ENCODE measurements around the gene CMIP. TPM values are rescaled to one million over a fixed set of nuclear protein-coding genes. Genes with fewer than 3 reads are reported as not detected.

The CMIP gene
- total RNA-seq, 1 experiment from 2014 or later = 16.0 TPM

GRCh38 chr16:81593481-81593880, 148.9 kb downstream of the CMIP start:
- no peak for DNase-seq (ENCODE audit: low read depth)
- in situ Hi-C loops (cut with HindIII; ENCODE audit: low pct_unique_long_range_greater_than_20kb, low sequenced_read_pairs) = no loop called here

- in situ Hi-C loops (cut with HindIII; ENCODE audit: low pct_unique_long_range_greater_than_20kb, low sequenced_read_pairs) = no loop called here
- no peak for DNase-seq (ENCODE audit: low read depth)
These were observed 151.2 kb downstream of the CMIP start for GRCh38 chr16:81595629-81596292.

GRCh38 chr16:81597079-81597658, 152.6 kb downstream of the CMIP start:
- in situ Hi-C loops (cut with HindIII; ENCODE audit: low pct_unique_long_range_greater_than_20kb, low sequenced_read_pairs) = no loop called here
- DNase-seq (ENCODE audit: low read depth) = no peak

- in situ Hi-C loops (cut with HindIII; ENCODE audit: low pct_unique_long_range_greater_than_20kb, low sequenced_read_pairs) = no loop called here
These were observed 153.5 kb downstream of the CMIP start for GRCh38 chr16:81598083-81598482.

GRCh38 chr16:81599034-81599744, 154.6 kb downstream of the CMIP start:
- in situ Hi-C loops (cut with HindIII; ENCODE audit: low pct_unique_long_range_greater_than_20kb, low sequenced_read_pairs) = no loop called here
- no peak for DNase-seq (ENCODE audit: low read depth)

More at GRCh38 chr16:81598083-81598482, 153.5 kb downstream of the CMIP start:
- DNase-seq (ENCODE audit: low read depth) = no peak

GRCh38 chr16:81600275-81600674, 155.7 kb downstream of the CMIP start:
- DNase-seq (ENCODE audit: low read depth) = peak; percentile 77
- in situ Hi-C loops (cut with HindIII; ENCODE audit: low pct_unique_long_range_greater_than_20kb, low sequenced_read_pairs) = no loop called here

GRCh38 chr16:81601008-81601428, 156.4 kb downstream of the CMIP start:
- DNase-seq (ENCODE audit: low read depth) = peak; percentile 57
- in situ Hi-C loops (cut with HindIII; ENCODE audit: low pct_unique_long_range_greater_than_20kb, low sequenced_read_pairs) = no loop called here

- in situ Hi-C loops (cut with HindIII; ENCODE audit: low pct_unique_long_range_greater_than_20kb, low sequenced_read_pairs) = no loop called here
- no peak for DNase-seq (ENCODE audit: low read depth)
These were observed 157.1 kb downstream of the CMIP start for GRCh38 chr16:81601601-81602255.

- no peak for DNase-seq (ENCODE audit: low read depth)
- in situ Hi-C loops (cut with HindIII; ENCODE audit: low pct_unique_long_range_greater_than_20kb, low sequenced_read_pairs) = no loop called here
These were observed 157.7 kb downstream of the CMIP start for GRCh38 chr16:81602256-81602776.

- DNase-seq (ENCODE audit: low read depth) = no peak
- in situ Hi-C loops (cut with HindIII; ENCODE audit: low pct_unique_long_range_greater_than_20kb, low sequenced_read_pairs) = no loop called here
These were observed 158.2 kb downstream of the CMIP start for GRCh38 chr16:81602792-81603191.

GRCh38 chr16:81604960-81605383, 160.4 kb downstream of the CMIP start:
- in situ Hi-C loops (cut with HindIII; ENCODE audit: low pct_unique_long_range_greater_than_20kb, low sequenced_read_pairs) = no loop called here
- DNase-seq (ENCODE audit: low read depth) = no peak

GRCh38 chr16:81606039-81606438, 161.4 kb downstream of the CMIP start:
- DNase-seq (ENCODE audit: low read depth) = no peak
- in situ Hi-C loops (cut with HindIII; ENCODE audit: low pct_unique_long_range_greater_than_20kb, low sequenced_read_pairs) = no loop called here

GRCh38 chr16:81607006-81607405, 162.4 kb downstream of the CMIP start:
- in situ Hi-C loops (cut with HindIII; ENCODE audit: low pct_unique_long_range_greater_than_20kb, low sequenced_read_pairs) = no loop called here
- DNase-seq (ENCODE audit: low read depth) = no peak

- no peak for DNase-seq (ENCODE audit: low read depth)
- in situ Hi-C loops (cut with HindIII; ENCODE audit: low pct_unique_long_range_greater_than_20kb, low sequenced_read_pairs) = no loop called here
These were observed 163.4 kb downstream of the CMIP start for GRCh38 chr16:81607805-81608522.

- in situ Hi-C loops (cut with HindIII; ENCODE audit: low pct_unique_long_range_greater_than_20kb, low sequenced_read_pairs) = no loop called here
- no peak for DNase-seq (ENCODE audit: low read depth)
These were observed 164.1 kb downstream of the CMIP start for GRCh38 chr16:81608523-81609209.

GRCh38 chr16:81609323-81609892, 164.8 kb downstream of the CMIP start:
- in situ Hi-C loops (cut with HindIII; ENCODE audit: low pct_unique_long_range_greater_than_20kb, low sequenced_read_pairs) = no loop called here
- DNase-seq (ENCODE audit: low read depth) = no peak

GRCh38 chr16:81610144-81610842, 165.7 kb downstream of the CMIP start:
- DNase-seq (ENCODE audit: low read depth) = peak; percentile 55
- in situ Hi-C loops (cut with HindIII; ENCODE audit: low pct_unique_long_range_greater_than_20kb, low sequenced_read_pairs) = no loop called here

Measured in Caki2 (cell line).